ENCODE results near the gene CRYBA2.

CRYBA2 gene

DNA sequence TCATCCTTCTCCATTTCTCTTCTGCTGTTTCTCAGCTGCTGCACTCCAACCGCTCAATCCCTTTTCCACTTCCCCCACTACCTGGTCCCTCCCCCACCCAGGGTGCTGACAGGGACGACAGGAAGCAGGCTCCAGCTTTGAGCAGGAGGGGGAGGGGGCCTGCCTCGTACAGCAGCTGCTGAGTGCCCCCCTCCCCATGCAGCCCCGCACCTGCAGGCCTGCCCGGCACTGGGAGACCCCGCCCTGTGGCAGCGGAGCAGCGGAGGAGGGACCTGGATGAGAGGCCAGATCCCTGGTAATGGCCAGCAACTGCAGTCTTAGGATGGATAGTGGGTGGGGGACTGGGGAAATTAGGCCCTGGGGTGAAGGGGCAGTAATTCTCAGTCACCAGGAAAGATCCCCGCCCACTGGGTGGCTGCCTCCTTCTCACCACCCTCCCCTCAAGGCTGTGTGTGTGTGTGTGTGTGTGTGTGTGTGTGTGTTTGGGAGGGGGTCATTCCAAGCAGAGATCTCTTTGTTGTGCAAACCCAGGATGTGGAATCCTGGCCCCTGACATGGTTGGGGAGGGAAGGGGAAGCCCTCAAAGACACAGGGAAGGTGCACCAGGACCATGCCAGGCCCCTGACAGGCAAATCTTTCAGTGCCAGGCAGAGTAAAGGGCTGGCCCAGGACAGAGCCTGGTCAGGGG is 6.8 kb upstream of the CRYBA2 start:
- DNase-seq (ENCODE audit: low read depth): no peak
- TF ChIP-seq, protein P1, sequence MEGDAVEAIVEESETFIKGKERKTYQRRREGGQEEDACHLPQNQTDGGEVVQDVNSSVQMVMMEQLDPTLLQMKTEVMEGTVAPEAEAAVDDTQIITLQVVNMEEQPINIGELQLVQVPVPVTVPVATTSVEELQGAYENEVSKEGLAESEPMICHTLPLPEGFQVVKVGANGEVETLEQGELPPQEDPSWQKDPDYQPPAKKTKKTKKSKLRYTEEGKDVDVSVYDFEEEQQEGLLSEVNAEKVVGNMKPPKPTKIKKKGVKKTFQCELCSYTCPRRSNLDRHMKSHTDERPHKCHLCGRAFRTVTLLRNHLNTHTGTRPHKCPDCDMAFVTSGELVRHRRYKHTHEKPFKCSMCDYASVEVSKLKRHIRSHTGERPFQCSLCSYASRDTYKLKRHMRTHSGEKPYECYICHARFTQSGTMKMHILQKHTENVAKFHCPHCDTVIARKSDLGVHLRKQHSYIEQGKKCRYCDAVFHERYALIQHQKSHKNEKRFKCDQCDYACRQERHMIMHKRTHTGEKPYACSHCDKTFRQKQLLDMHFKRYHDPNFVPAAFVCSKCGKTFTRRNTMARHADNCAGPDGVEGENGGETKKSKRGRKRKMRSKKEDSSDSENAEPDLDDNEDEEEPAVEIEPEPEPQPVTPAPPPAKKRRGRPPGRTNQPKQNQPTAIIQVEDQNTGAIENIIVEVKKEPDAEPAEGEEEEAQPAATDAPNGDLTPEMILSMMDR (IDR thresholded peaks at IDR 0.05; ENCODE audit: insufficient read depth, low read depth, low read length, missing control alignments): no peak
- no peak overlapping the region for H3K4me3 ChIP-seq (ENCODE audit: low read depth, low read length)

DNA sequence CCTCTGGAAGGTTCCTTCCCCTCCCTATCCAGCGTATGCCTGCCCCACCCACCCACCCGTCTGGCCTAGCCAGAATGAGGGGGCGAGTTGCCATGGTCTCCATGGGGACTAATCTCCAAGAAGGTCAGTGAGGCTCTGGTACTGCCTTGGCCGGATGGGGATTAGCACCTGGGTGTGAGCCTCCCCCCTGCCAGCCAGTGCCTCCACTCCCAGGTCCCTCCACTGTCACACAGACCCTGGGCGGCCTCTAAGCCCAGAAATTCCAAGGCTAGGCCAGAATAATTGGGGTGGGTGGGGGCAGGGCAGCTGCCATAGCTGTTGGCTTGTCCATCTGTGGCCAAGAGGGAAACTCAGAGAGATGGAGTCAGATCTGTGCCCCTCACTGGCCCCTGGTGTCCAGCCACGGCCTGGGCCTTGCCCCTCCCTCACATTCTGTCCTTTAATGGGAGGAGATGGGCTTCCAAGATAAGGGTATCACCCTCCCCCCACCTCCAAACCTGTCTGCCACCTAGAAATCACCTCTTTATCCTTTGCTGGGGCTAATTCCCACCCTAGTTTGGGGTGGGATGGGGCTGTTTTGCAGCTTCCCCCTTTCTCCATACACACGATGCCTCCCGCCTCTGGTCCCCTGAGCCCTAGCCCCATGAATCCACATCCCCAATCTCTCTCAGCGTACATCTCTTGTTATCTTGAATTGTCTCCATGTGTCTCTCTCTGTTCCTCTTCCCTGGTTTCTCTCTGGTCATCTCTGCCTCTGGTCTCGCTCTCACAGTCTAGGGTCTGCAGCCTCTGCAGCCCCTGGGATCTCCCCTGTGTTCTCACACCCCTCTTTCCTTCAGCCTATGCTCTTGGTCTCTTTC is 6.0 kb upstream of the CRYBA2 start:
- H3K4me3 ChIP-seq (ENCODE audit: low read depth, low read length): no peak overlapping the region
- DNase-seq (ENCODE audit: low read depth): no peak
- TF ChIP-seq, protein P1 (IDR thresholded peaks at IDR 0.05; ENCODE audit: insufficient read depth, low read depth, low read length, missing control alignments): no peak

DNA sequence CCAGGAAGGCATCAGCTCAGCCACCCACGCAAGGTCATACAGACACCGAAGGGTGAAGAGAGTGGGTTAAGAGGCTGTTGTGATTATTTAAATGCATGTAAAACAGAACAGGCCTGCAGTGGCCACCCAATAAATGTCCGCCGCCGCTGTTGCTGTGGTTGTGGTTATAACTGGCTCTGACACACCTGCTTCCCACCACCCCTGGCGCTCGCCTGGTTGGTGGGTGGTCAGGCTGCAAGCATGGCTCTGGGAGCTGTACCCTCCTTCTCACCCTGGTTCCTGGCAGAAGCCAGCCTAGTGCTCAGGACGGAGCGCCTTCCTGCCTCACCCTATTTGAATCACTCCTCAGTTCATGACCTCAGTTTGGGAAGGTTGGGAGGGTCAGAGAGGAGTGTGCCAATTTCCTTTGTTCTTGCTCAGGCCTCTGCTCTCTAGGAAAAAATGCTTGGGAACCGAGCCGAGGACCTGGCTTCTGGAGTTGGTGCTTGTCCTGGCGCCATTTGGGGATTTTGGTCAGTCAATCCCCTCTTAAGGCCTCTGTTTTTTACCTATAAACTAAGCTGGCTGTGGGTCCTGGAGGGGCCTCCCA is 5.3 kb upstream of the CRYBA2 start:
- H3K4me3 ChIP-seq (ENCODE audit: low read depth, low read length): no peak overlapping the region
- TF ChIP-seq, protein P1 (IDR thresholded peaks at IDR 0.05; ENCODE audit: insufficient read depth, low read depth, low read length, missing control alignments): no peak
- DNase-seq (ENCODE audit: low read depth): no peak

DNA sequence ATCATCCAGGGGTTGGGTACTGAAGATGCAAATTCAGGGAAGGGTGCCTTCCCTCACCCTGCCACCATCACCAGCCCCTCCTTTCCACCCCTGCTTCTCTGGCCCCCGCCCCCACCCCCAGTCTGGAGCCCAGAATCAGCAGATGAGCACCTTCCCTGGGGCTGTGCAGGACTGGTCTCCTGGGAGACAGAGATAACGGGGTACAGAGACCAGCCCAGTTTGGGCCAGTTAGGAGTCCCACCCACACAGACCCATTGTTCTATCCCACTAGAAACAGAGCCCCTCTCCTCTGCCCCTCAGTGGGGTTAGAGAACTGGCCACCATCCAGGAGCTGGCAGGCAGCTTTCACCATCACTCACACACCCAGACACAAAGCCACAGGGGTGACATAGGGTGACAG is 4.5 kb upstream of the CRYBA2 start:
- no peak overlapping the region for H3K4me3 ChIP-seq (ENCODE audit: low read depth, low read length)
- DNase-seq (ENCODE audit: low read depth): no peak
- TF ChIP-seq, protein P1 (IDR thresholded peaks at IDR 0.05; ENCODE audit: insufficient read depth, low read depth, low read length, missing control alignments): no peak

DNA sequence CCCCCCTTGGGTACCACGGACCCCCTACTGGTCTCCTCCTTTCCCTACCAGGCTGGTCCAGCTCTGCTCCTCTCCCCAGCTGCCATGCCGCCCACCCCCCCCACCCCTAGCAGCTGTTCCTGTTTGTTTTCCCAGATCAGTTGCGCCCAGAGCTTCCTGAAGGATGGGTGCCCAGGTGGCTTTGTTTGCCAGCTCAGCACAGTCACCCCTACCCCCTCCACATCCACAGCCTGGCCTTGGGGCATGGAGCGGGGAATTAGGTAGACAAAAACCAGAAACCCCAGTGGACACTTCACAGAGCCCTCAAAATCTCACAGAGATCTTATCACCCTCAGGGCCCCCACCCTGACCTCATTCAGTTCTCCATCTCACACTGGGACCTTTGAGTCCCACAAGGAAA is 3.7 kb upstream of the CRYBA2 start:
- H3K4me3 ChIP-seq (ENCODE audit: low read depth, low read length): no peak overlapping the region
- TF ChIP-seq, protein P1 (IDR thresholded peaks at IDR 0.05; ENCODE audit: insufficient read depth, low read depth, low read length, missing control alignments): no peak
- no peak for DNase-seq (ENCODE audit: low read depth)

DNA sequence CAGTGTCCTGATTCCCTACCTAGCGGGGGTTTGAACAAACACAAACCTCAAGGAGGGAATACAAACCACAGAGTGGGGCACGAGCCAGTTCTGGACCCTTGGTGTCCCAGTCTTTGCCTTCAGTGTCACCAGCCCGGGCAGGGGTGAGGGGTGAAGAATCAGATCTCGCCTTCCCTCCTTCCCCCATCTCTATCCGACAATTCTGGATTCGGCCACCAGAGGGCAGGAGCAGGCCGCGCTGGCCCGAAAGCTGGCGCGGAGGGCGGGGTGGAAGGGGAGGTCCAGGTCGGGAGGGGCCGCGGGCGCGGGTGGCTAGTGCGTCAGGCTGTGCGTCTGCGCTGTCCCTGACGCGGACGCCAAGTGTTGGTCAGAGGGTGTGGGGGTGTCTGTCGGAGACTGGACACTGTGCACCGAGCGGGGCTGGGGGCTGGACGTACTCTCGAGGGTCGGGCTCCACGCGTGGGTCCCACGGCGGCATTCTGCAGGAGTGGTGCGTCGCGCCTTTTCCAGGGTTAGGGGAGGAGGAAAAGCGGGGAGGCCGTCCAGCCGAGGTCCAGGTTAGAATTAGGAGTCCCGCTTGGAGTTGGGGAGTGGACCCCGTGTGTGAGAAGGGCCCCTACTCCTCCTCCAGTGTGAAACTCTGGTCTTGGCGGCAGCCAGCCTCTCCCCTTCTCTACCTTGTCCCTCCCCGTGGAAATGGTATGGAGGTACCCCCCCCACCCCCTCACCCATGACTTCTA is 2.9 kb upstream of the CRYBA2 start:
- no peak overlapping the region for H3K4me3 ChIP-seq (ENCODE audit: low read depth, low read length)
- TF ChIP-seq, protein P1 (IDR thresholded peaks at IDR 0.05; ENCODE audit: insufficient read depth, low read depth, low read length, missing control alignments): peak; percentile 90
- peak; percentile 65 for DNase-seq (ENCODE audit: low read depth)
